MCF 10A (cell line): ENCODE results near the gene CTBP2. TPM values are rescaled to one million over a fixed set of nuclear protein-coding genes. Genes with fewer than 3 reads are reported as not detected.

ENCODE experiments used
- BruUV-seq: library from RNA; stranded (reverse); fragments of 400-500 nt; replicated peaks from 2 replicates; lab custom pipeline; 2021; lab: Mats Ljungman, UMichigan
- CTCF ChIA-PET: fragments of 300-600 bp; sonication (Branson Sonifier 250); formaldehyde crosslinking; extraction: SDS; loops from one replicate; lab custom pipeline; 2021; ENCODE audit warnings: antibody characterized with exemption, inconsistent platforms; lab: Yijun Ruan, JAX
- POLR2A ChIA-PET: fragments of 300-600, 350-650 bp; sonication (Branson Sonifier 250); formaldehyde crosslinking; extraction: SDS; loops from one replicate; lab custom pipeline; 2020; ENCODE audit warnings: antibody characterized with exemption, inconsistent platforms; lab: Yijun Ruan, JAX
- DNase-seq: peaks from one replicate; pipeline ENCODE4 v3.0.0-alpha.2; 2018; ENCODE audit not compliant: unreplicated experiment
- H3K27ac Mint-ChIP-seq: one replicate; pipeline ENCODE4 v1.8.0; 2022; ENCODE audit warnings: mild to moderate bottlenecking, low read depth, mixed read lengths; ENCODE audit not compliant: unreplicated experiment
- H3K27me3 Mint-ChIP-seq: one replicate; pipeline ENCODE4 v1.8.0; 2022; ENCODE audit warnings: mixed read lengths; ENCODE audit not compliant: insufficient read depth, unreplicated experiment
- H3K36me3 Mint-ChIP-seq: one replicate; pipeline ENCODE4 v1.8.0; 2022; ENCODE audit warnings: mild to moderate bottlenecking, moderate library complexity, mixed read lengths; ENCODE audit not compliant: insufficient read depth, unreplicated experiment
- H3K4me1 Mint-ChIP-seq: one replicate; pipeline ENCODE4 v1.8.0; 2022; ENCODE audit warnings: mixed read lengths; ENCODE audit not compliant: insufficient read depth, unreplicated experiment
- H3K4me3 Mint-ChIP-seq: one replicate; pipeline ENCODE4 v1.8.0; 2022; ENCODE audit warnings: mild to moderate bottlenecking, moderate library complexity, mixed read lengths; ENCODE audit not compliant: unreplicated experiment
- H3K9me3 Mint-ChIP-seq: one replicate; pipeline ENCODE4 v1.8.0; 2022; ENCODE audit warnings: mixed read lengths; ENCODE audit not compliant: unreplicated experiment
- intact Hi-C: fragments of 100-400 bp; cut with micrococcal nuclease; formaldehyde crosslinking; loops from 2 replicates; pipeline ENCODE4 v1.14.1; 2022
- total RNA-seq: library from RNA; stranded (reverse); gene quantifications from 2 replicates; pipeline ENCODE4 v1.2.3, GENCODE V29; 2022
- TF ChIP-seq, protein P1 (sequence below): fragments of 200-600 bp; IDR thresholded peaks from one replicate; pipeline ENCODE4 v1.8.0; 2022; ENCODE audit warnings: antibody characterized with exemption, mild to moderate bottlenecking; ENCODE audit not compliant: unreplicated experiment

CTBP2 gene
- total RNA-seq, 1 experiment from 2014 or later = 152 TPM

DNA sequence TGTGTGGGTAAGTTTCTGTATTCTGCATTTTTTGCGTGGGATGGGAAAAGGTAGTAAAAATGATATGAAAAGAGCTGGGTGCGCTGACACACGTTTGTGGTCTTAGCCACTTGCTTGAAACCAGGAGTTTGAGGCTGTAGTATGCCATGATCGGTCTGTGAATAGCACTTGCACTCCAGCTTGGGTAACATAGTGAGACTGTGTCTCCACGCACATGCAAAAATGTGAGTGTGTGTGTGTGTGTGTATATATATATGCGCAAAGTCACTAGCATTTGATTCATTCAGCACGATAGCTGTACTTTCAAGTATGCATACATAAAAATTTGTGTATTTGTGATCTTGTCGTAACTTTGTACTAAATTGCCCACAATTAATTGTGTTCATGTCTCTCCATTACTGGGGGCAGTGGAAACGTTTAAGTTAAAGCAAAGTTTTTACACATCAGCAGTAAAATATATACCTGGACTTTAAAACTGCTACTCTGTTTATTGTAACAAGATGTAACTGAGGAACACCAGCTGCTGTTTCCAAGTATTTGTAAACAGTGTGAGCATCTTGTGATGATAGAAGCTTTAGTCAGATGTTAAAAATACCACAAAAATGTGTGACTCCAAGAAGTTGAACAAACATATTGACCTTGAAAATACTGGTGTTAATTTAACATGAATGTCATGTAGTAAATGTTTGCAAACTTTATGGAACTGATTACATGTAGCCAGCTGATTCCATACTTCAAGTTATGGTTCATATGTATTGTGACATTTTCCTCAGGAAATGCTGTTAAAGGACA lies 216.9 kb downstream of the CTBP2 start:
- H3K4me1 Mint-ChIP-seq = peaks cover 37% of the 10 kb centered on the region
- H3K36me3 Mint-ChIP-seq = peaks cover 10% of the 10 kb centered on the region

DNA sequence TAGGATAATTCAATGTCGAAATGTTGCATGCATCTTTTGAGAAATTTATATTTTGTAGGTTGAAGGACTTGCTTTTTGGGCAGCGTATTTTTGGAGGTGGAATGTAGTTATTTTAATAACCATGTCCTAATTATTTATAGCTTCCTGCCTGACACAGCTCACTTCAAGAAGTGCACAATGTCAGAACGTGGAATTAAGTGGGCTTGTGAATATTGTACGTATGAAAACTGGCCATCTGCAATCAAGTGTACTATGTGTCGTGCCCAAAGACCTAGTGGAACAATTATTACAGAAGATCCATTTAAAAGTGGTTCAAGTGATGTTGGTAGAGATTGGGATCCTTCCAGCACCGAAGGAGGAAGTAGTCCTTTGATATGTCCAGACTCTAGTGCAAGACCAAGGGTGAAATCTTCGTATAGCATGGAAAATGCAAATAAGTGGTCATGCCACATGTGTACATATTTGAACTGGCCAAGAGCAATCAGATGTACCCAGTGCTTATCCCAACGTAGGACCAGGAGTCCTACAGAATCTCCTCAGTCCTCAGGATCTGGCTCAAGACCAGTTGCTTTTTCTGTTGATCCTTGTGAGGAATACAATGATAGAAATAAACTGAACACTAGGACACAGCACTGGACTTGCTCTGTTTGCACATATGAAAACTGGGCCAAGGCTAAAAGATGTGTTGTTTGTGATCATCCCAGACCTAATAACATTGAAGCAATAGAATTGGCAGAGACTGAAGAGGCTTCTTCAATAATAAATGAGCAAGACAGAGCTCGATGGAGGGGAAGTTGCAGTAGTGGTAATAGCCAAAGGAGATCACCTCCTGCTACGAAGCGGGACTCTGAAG lies 217.8 kb downstream of the CTBP2 start:
- Mint-ChIP-seq H3K27ac (peak overlapping the region; percentile 93), H3K9me3 (no peaks in the 10 kb centered on the region), H3K27me3 (no peaks in the 10 kb centered on the region), H3K36me3 (peaks cover 7% of the 10 kb centered on the region), H3K4me1 (peaks cover 35% of the 10 kb centered on the region), H3K4me3 (peak overlapping the region; percentile 28)
- intact Hi-C loops = no loop called here
- CTCF ChIA-PET = no interaction called here
- TF ChIP-seq, protein P1, sequence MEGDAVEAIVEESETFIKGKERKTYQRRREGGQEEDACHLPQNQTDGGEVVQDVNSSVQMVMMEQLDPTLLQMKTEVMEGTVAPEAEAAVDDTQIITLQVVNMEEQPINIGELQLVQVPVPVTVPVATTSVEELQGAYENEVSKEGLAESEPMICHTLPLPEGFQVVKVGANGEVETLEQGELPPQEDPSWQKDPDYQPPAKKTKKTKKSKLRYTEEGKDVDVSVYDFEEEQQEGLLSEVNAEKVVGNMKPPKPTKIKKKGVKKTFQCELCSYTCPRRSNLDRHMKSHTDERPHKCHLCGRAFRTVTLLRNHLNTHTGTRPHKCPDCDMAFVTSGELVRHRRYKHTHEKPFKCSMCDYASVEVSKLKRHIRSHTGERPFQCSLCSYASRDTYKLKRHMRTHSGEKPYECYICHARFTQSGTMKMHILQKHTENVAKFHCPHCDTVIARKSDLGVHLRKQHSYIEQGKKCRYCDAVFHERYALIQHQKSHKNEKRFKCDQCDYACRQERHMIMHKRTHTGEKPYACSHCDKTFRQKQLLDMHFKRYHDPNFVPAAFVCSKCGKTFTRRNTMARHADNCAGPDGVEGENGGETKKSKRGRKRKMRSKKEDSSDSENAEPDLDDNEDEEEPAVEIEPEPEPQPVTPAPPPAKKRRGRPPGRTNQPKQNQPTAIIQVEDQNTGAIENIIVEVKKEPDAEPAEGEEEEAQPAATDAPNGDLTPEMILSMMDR = no peak
- DNase-seq = no peak
- POLR2A ChIA-PET = interaction anchor here (0.8 to 3.2 kb wide), 4 partner anchors 25 to 30 kb away, joined by 3 to 21 read pairs (median 8); no protein-coding TSS in a partner anchor
- TSS peak; percentile 41 for BruUV-seq

More for the DNA sequence above, 216.9 kb downstream of the CTBP2 start:
- CTCF ChIA-PET = no interaction called here
- peak overlapping the region; percentile 93 for H3K27ac Mint-ChIP-seq
- H3K27me3 Mint-ChIP-seq = no peaks in the 10 kb centered on the region
- POLR2A ChIA-PET = interaction anchor here (0.7 to 2.5 kb wide), 4 partner anchors 22 to 115 kb away, joined by 3 to 13 read pairs (median 3); no protein-coding TSS in a partner anchor
- intact Hi-C loops = no loop called here
- BruUV-seq = TSS peak; percentile 66
- H3K9me3 Mint-ChIP-seq = no peaks in the 10 kb centered on the region
- H3K4me3 Mint-ChIP-seq = peak overlapping the region; percentile 43
- DNase-seq = peak; percentile 33
- TF ChIP-seq, protein P1 = no peak

DNA sequence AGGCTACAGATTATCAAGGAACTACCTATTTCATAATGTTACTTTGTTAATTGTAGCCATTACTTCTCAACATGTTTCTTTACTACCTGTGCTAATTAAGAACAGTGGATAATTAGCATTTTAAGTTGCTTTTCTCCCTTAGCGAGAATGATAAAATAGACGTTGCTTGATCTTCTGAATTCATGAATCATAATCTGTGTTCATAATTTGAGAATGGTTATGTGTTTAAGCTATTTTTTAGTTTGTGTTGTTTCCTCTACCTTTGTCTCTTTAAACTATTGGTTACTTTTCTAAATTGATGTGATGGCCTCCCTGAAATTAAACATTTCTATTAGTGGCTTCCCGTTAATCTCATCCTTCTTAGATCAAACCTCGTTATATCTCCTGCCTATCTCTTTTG lies 218.5 kb downstream of the CTBP2 start, which contains the start of gene ZRANB1:
Gene ZRANB1 (plus strand): TSS at position 301 of the 400 bp plus-strand sequence. CDS start 371 bp downstream, outside the sequence.
- H3K36me3 Mint-ChIP-seq = peaks cover 7% of the 10 kb centered on the region
- H3K4me3 Mint-ChIP-seq = peak within 1 kb of the TSS; percentile 28
- TF ChIP-seq, protein P1 = no peak
- DNase-seq = no peak
- BruUV-seq = no TSS peak
- H3K27ac Mint-ChIP-seq = peak within 1 kb of the TSS; percentile 93
- H3K27me3 Mint-ChIP-seq = no peaks in the 10 kb centered on the region
- intact Hi-C loops = no loop called here
- peaks cover 31% of the 10 kb centered on the region for H3K4me1 Mint-ChIP-seq
- ChIA-PET CTCF (no interaction called here), POLR2A (interaction anchor here (0.9 to 3.2 kb wide), 2 partner anchors 26 to 30 kb away, joined by 3 to 21 read pairs; no protein-coding TSS in a partner anchor)
- H3K9me3 Mint-ChIP-seq = no peaks in the 10 kb centered on the region
